IMR-90 (cell line): ENCODE measurements around the gene SLITRK2. TPM values are rescaled to one million over a fixed set of nuclear protein-coding genes. Genes with fewer than 3 reads are reported as not detected.

ENCODE experiments used
- ATAC-seq: fragments of 200-7000 bp; cut with Tn5 transposase; 2 replicates; pipeline ENCODE4 v1.9.1; 2020; ENCODE audit warnings: low read depth, mild to moderate bottlenecking, moderate library complexity
- BruUV-seq: library from RNA; stranded (reverse); fragments of 400-500 nt; replicated peaks from 2 replicates; lab custom pipeline; 2021; lab: Mats Ljungman, UMichigan
- CTCF ChIA-PET: fragments of 300-600 bp; formaldehyde crosslinking; extraction: SDS; loops from one replicate; lab custom pipeline; 2021; ENCODE audit warnings: antibody characterized with exemption; lab: Yijun Ruan, JAX
- POLR2A ChIA-PET: fragments of 300-600 bp; sonication (Branson Sonifier 250); formaldehyde crosslinking; loops from one replicate; lab custom pipeline; 2022; ENCODE audit warnings: antibody characterized with exemption; ENCODE audit not compliant: unreplicated experiment; lab: Charles Lee
- DNase-seq: peaks from one replicate; pipeline ENCODE4 v3.0.0; 2013
- H2AFZ ChIP-seq: replicated peaks from 2 replicates; pipeline ENCODE3; 2013; ENCODE audit warnings: low read length, mild to moderate bottlenecking; ENCODE audit not compliant: poor library complexity
- H2AK5ac ChIP-seq: 2 replicates; pipeline ENCODE4 v1.6.1; 2013; ENCODE audit warnings: low read depth, low read length, inconsistent platforms
- H2AK9ac ChIP-seq: replicated peaks from 2 replicates; pipeline ENCODE3; 2013; ENCODE audit warnings: mild to moderate bottlenecking, low read depth, low read length, moderate library complexity; ENCODE audit not compliant: poor library complexity
- H2BK120ac ChIP-seq: 2 replicates; pipeline ENCODE4 v1.6.1; 2013; ENCODE audit warnings: low read depth, low read length, inconsistent platforms
- H2BK15ac ChIP-seq: 3 replicates; pipeline ENCODE4 v1.6.1; 2013; ENCODE audit warnings: low read depth, low read length, inconsistent platforms
- H2BK20ac ChIP-seq: 2 replicates; pipeline ENCODE4 v1.6.1; 2013; ENCODE audit warnings: low read depth, mild to moderate bottlenecking, inconsistent platforms, low read length, moderate library complexity
- H2BK5ac ChIP-seq: 2 replicates; pipeline ENCODE4 v1.6.1; 2013; ENCODE audit warnings: mild to moderate bottlenecking, low read depth, low read length, inconsistent platforms; ENCODE audit not compliant: poor library complexity, severe bottlenecking
- H3K14ac ChIP-seq: replicated peaks from 2 replicates; pipeline ENCODE4 v1.6.1; 2013; ENCODE audit warnings: low read depth, low read length, inconsistent platforms
- H3K18ac ChIP-seq: 2 replicates; pipeline ENCODE4 v1.6.1; 2013; ENCODE audit warnings: low read depth, low read length, control low read depth
- H3K23ac ChIP-seq: 2 replicates; pipeline ENCODE4 v1.6.1; 2013; ENCODE audit warnings: low read depth, low read length, inconsistent platforms
- H3K27ac ChIP-seq: 2 replicates; pipeline ENCODE4 v1.5.1; 2013; ENCODE audit warnings: mild to moderate bottlenecking, control low read depth, low read length; ENCODE audit not compliant: insufficient read depth
- H3K27me3 ChIP-seq: 2 replicates; pipeline ENCODE4 v1.6.1; 2013; ENCODE audit warnings: low read length; ENCODE audit not compliant: control insufficient read depth, insufficient read depth
- H3K36me3 ChIP-seq: 2 replicates; pipeline ENCODE4 v1.6.1; 2013; ENCODE audit warnings: low read length, mixed read lengths; ENCODE audit not compliant: control insufficient read depth, insufficient read depth
- H3K4ac ChIP-seq: 2 replicates; pipeline ENCODE4 v1.6.1; 2013; ENCODE audit warnings: low read depth, low read length, inconsistent platforms
- H3K4me1 ChIP-seq: 2 replicates; pipeline ENCODE4 v1.6.1; 2013; ENCODE audit warnings: low read length, mixed read lengths; ENCODE audit not compliant: control insufficient read depth, insufficient read depth
- H3K4me2 ChIP-seq: 2 replicates; pipeline ENCODE4 v1.6.1; 2013; ENCODE audit warnings: low read depth, mild to moderate bottlenecking, control low read depth, low read length, moderate library complexity
- H3K4me3 ChIP-seq: 2 replicates; pipeline ENCODE4 v1.5.1; 2013; ENCODE audit warnings: low read depth, mild to moderate bottlenecking, control low read depth, low read length, moderate library complexity; ENCODE audit not compliant: insufficient read depth
- H3K56ac ChIP-seq: 2 replicates; pipeline ENCODE4 v1.6.1; 2013; ENCODE audit warnings: low read length, inconsistent platforms; ENCODE audit not compliant: insufficient read depth; ENCODE audit errors: extremely low read depth
- H3K79me1 ChIP-seq, 2 experiments: 2 replicates each; pipeline ENCODE4 v1.6.1; 2013; ENCODE audit warnings: low read length in 2 of 2, inconsistent platforms in 1 of 2, low read depth in 1 of 2
- H3K9ac ChIP-seq: 2 replicates; pipeline ENCODE4 v1.6.1; 2013; ENCODE audit warnings: low read depth, low read length, control low read depth
- H3K9me1 ChIP-seq: 2 replicates; pipeline ENCODE4 v1.6.1; 2013; ENCODE audit warnings: low read length, inconsistent platforms; ENCODE audit not compliant: insufficient read depth
- H3K9me3 ChIP-seq: 2 replicates; pipeline ENCODE4 v1.6.1; 2013; ENCODE audit warnings: low read length; ENCODE audit not compliant: control insufficient read depth, insufficient read depth
- H4K20me1 ChIP-seq: 2 replicates; pipeline ENCODE4 v1.6.1; 2013; ENCODE audit warnings: low read length, inconsistent platforms; ENCODE audit not compliant: insufficient read depth
- H4K5ac ChIP-seq: 2 replicates; pipeline ENCODE4 v1.6.1; 2013; ENCODE audit warnings: mild to moderate bottlenecking, low read depth, low read length, control low read depth
- H4K8ac ChIP-seq, 2 experiments: 2 replicates each; pipeline ENCODE4 v1.6.1; 2013; ENCODE audit warnings: low read depth in 2 of 2, low read length in 2 of 2, control low read depth in 1 of 2, inconsistent platforms in 1 of 2
- H4K91ac ChIP-seq: 2 replicates; pipeline ENCODE4 v1.6.1; 2013; ENCODE audit warnings: low read depth, low read length, inconsistent platforms; ENCODE audit not compliant: insufficient read depth
- BHLHE40 ChIP-seq: fragments of 150-350 bp; IDR thresholded peaks from 2 replicates; pipeline ENCODE4 v1.6.1; 2016; ENCODE audit warnings: mild to moderate bottlenecking, low read depth, low read length
- CHD1 ChIP-seq: IDR thresholded peaks from 2 replicates; pipeline ENCODE4 v1.6.1; 2012; ENCODE audit warnings: low read depth, low read length, improper control_type of control experiment
- MAFK ChIP-seq: IDR thresholded peaks from 2 replicates; pipeline ENCODE4 v1.6.1; 2012; ENCODE audit warnings: low read depth, low read length, improper control_type of control experiment
- RFX5 ChIP-seq: IDR thresholded peaks from 2 replicates; pipeline ENCODE4 v1.8.0; 2012; ENCODE audit warnings: low read depth, mild to moderate bottlenecking, low read length, moderate library complexity
- WGBS, 2 experiments: methylation state at CpG; one replicate each; pipeline versions ENCODE4 v1.1.5 to v1.1.7; 2013; ENCODE audit warnings: missing lambda C conversion rate in 2 of 2; ENCODE audit not compliant: insufficient read length in 1 of 2; ENCODE audit errors: extremely low coverage in 2 of 2; 5-methylcytosine and 5-hydroxymethylcytosine counted together
- dilution Hi-C: fragments of 300-500 bp; cut with HindIII; formaldehyde crosslinking; loops from one replicate; pipeline ENCODE4 v1.14.3; 2018; ENCODE audit warnings: low sequenced_read_pairs; ENCODE audit not compliant: unreplicated experiment
- in situ Hi-C: fragments of 300-500 bp; cut with MboI; formaldehyde crosslinking; loops from 3 replicates; pipeline ENCODE4 v1.14.3; 2019; ENCODE audit warnings: low sequenced_read_pairs, inconsistent platforms, mixed read lengths
- intact Hi-C: fragments of 100-400 bp; cut with micrococcal nuclease; formaldehyde crosslinking; loops from 2 replicates; pipeline ENCODE4 v1.10.0; 2022
- polyA plus RNA-seq, 3 experiments: library from polyadenylated mRNA; depleted of rRNA; stranded (reverse); fragments of >200 nt; gene quantifications; 2 replicates each; pipeline ENCODE4 v1.2.3, GENCODE V29; 2012; ENCODE audit warnings: low replicate concordance in 1 of 3
- total RNA-seq: library from RNA; depleted of rRNA; stranded (reverse); fragments of >200 nt; gene quantifications from 2 replicates; pipeline ENCODE4 v1.2.3, GENCODE V29; 2012
- TF ChIP-seq, protein P1 (sequence below): fragments of 150-350 bp; IDR thresholded peaks from 2 replicates; pipeline ENCODE4 v1.6.1; 2017; ENCODE audit warnings: mild to moderate bottlenecking, antibody characterized with exemption, low read length, low read depth
- TF ChIP-seq, protein P2 (sequence below): fragments of 150-350 bp; IDR thresholded peaks from 2 replicates; pipeline ENCODE4 v1.6.1; 2016; ENCODE audit warnings: low read depth, mild to moderate bottlenecking, low read length, moderate library complexity, borderline replicate concordance

The SLITRK2 gene
- total and polyA plus RNA-seq, 2 of the 4 experiments (the other 2 are of a cell fraction), result not detected

DNA sequence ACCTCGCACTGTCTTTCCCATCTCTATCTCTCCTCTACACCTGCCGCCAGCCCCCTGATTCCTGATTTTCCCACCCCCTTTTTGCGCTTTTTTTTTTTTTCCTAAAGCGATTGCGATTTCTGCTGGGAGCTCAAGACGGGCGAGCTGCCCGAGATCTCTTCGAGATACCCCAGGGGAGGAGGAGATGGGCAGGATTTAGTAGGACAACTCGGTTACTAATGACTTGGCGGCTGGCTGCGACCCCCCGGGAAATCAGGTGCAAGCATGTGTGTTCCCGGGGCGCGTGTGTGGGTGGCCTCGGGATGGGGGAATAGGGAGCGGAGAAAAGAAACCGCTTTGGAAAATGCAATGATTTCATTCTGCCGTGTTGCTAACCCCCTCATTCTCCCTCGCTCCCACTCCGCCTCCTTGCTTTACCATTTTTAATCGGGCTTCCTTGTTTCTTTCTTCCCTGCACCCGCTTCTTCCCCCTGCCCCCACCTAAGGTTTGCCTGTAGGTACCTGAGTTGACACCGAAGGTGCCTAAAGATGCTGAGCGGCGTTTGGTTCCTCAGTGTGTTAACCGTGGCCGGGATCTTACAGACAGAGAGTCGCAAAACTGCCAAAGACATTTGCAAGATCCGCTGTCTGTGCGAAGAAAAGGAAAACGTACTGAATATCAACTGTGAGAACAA lies 4.4 kb downstream of the SLITRK2 start:
- TF ChIP-seq RFX5 (no peak), CHD1 (no peak), BHLHE40 (no peak), MAFK (no peak)
- TF ChIP-seq, protein P1, sequence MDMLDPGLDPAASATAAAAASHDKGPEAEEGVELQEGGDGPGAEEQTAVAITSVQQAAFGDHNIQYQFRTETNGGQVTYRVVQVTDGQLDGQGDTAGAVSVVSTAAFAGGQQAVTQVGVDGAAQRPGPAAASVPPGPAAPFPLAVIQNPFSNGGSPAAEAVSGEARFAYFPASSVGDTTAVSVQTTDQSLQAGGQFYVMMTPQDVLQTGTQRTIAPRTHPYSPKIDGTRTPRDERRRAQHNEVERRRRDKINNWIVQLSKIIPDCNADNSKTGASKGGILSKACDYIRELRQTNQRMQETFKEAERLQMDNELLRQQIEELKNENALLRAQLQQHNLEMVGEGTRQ, result no peak
- TF ChIP-seq, protein P2, sequence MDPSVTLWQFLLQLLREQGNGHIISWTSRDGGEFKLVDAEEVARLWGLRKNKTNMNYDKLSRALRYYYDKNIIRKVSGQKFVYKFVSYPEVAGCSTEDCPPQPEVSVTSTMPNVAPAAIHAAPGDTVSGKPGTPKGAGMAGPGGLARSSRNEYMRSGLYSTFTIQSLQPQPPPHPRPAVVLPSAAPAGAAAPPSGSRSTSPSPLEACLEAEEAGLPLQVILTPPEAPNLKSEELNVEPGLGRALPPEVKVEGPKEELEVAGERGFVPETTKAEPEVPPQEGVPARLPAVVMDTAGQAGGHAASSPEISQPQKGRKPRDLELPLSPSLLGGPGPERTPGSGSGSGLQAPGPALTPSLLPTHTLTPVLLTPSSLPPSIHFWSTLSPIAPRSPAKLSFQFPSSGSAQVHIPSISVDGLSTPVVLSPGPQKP, result no peak
- Histone ChIP-seq H4K20me1 (no peaks in the 10 kb centered on the region), H3K56ac (no peak overlapping the region), H3K27ac (no peak overlapping the region), H3K23ac (no peak overlapping the region), H3K9ac (no peak overlapping the region), H4K91ac (no peak overlapping the region), H2BK20ac (no peak overlapping the region), H3K18ac (no peak overlapping the region), H2AFZ (no peak overlapping the region), H3K36me3 (no peaks in the 10 kb centered on the region), H2BK5ac (no peak overlapping the region), H2AK9ac (no peak overlapping the region), H2AK5ac (no peak overlapping the region), H3K9me1 (no peaks in the 10 kb centered on the region), H3K79me1 (no peaks in the 10 kb centered on the region), H3K4me2 (no peak overlapping the region), H3K4me1 (no peaks in the 10 kb centered on the region), H4K8ac (no peak overlapping the region), H3K4ac (no peak overlapping the region), H2BK120ac (no peak overlapping the region), H4K5ac (no peak overlapping the region), H3K4me3 (no peak overlapping the region), H3K14ac (no peak overlapping the region), H3K9me3 (peaks cover 4% of the 10 kb centered on the region; the same call in 1 of the 2 replicates), H3K27me3 (no peaks in the 10 kb centered on the region), H2BK15ac (no peak overlapping the region)
- ChIA-PET CTCF (no interaction called here), POLR2A (no interaction called here)
- intact Hi-C loops (no loop called here), in situ Hi-C loops (no loop called here), dilution Hi-C loops (no loop called here)
- no TSS peak for BruUV-seq
- no peak for ATAC-seq
- no peak for DNase-seq
- WGBS, 2 experiments, result 40% methylated on average over 9 of the region's 33 CpGs; no CpG with 5 or more reads in 1 of the 2 experiments
